ENCODE data around the gene ANKRD40CL.

ANKRD40CL gene

DNA sequence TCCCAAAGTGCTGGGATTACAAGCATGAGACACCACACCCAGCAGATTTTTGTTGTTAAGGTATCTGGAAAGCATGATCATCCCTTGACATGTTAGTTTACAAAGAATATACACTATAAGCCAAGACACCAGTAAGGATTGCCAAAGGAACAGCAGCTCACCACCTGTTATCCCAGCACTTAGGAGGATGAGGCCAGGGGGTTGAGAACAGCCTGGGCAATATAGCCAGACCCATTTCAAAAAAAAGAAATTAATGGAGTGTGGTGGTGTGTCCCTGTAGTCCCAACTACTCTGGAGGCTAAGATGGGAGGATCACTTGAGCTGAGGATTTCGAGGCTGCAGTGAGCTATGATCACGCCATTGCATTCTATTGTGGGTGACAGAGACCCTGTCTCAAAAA is 5.1 kb downstream of the ANKRD40CL start:
- no peak overlapping the region for H3K4me3 ChIP-seq (ENCODE audit: low read depth, low read length)
- TF ChIP-seq, protein P1, sequence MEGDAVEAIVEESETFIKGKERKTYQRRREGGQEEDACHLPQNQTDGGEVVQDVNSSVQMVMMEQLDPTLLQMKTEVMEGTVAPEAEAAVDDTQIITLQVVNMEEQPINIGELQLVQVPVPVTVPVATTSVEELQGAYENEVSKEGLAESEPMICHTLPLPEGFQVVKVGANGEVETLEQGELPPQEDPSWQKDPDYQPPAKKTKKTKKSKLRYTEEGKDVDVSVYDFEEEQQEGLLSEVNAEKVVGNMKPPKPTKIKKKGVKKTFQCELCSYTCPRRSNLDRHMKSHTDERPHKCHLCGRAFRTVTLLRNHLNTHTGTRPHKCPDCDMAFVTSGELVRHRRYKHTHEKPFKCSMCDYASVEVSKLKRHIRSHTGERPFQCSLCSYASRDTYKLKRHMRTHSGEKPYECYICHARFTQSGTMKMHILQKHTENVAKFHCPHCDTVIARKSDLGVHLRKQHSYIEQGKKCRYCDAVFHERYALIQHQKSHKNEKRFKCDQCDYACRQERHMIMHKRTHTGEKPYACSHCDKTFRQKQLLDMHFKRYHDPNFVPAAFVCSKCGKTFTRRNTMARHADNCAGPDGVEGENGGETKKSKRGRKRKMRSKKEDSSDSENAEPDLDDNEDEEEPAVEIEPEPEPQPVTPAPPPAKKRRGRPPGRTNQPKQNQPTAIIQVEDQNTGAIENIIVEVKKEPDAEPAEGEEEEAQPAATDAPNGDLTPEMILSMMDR (IDR thresholded peaks at IDR 0.05; ENCODE audit: low read depth, low read length): no peak

DNA sequence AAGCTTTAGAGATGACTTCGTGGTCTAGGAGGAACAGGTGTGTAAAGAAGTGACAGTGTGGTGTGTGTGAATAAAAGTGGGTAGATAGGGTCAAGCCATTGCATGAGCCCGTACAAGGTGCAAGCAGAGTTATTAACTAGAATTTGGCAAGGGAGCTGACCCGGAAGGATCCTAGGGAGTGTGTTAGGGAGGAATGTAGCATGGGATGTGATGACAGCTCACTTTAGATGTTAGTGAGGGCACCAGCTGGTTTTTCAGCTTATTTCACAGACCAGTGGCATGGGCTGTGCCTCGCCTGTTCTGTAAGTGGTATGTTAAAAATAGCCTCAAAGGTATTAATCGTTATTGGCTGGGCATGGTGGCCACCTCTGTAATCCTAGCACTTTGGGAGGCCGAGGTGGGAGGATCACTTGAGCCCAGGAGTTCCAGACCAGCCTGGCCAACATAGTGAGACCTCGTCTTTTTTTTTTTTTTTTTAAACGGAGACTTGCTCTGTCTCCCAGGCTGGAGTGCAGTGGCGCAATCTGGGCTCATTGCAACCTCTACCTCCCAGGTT is 8.3 kb downstream of the ANKRD40CL start:
- TF ChIP-seq, protein P1 (IDR thresholded peaks at IDR 0.05; ENCODE audit: low read depth, low read length): no peak
- H3K4me3 ChIP-seq (ENCODE audit: low read depth, low read length): no peak overlapping the region

DNA sequence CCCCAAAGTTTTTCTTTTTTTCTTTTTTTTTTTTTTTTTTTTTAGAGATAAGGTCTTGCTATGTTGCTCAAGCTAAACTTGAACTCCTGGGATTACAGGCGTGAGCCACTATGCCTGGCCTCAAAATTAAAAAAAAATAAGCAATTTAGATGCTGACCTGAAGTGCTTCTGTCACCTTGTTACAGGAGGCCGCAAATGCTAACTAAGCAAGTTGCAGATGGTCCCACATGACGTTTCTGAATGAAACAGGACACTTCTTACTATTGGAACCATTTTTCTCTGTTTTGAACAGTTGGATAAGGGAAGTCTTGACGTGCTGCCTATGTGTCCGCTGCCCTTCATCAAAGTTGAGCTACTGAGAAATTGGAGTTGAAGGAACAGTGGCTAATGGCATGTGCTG is 8.8 kb downstream of the ANKRD40CL start:
- TF ChIP-seq, protein P1 (IDR thresholded peaks at IDR 0.05; ENCODE audit: low read depth, low read length): no peak
- H3K4me3 ChIP-seq (ENCODE audit: low read depth, low read length): no peak overlapping the region

- H3K4me3 ChIP-seq (ENCODE audit: low read depth, low read length): no peak overlapping the region
- TF ChIP-seq, protein P1 (IDR thresholded peaks at IDR 0.05; ENCODE audit: low read depth, low read length): no peak
Measured at GRCh38 chr17:50754521-50754920, 12.8 kb downstream of the ANKRD40CL start.

DNA sequence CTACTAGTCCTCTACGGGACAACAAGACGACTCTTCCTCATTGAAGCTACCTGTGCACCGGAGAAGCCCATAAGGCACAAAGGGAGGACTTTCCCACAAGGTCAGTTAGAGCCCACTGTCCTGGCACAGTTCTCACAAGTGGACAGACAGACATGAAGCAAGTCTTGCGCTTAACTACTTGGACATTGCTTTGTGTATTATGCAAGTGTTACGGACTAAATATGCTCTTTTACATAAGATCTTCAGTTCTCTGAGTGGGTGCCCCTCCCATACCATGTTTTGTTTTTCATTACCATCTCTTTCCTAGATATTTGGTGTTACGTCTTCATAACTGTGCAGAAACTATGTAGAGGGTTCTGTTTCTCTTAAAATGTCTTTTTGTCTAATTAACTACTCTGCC is 18.1 kb downstream of the ANKRD40CL start:
- H3K4me3 ChIP-seq (ENCODE audit: low read depth, low read length): no peak overlapping the region
- TF ChIP-seq, protein P1 (IDR thresholded peaks at IDR 0.05; ENCODE audit: low read depth, low read length): no peak

DNA sequence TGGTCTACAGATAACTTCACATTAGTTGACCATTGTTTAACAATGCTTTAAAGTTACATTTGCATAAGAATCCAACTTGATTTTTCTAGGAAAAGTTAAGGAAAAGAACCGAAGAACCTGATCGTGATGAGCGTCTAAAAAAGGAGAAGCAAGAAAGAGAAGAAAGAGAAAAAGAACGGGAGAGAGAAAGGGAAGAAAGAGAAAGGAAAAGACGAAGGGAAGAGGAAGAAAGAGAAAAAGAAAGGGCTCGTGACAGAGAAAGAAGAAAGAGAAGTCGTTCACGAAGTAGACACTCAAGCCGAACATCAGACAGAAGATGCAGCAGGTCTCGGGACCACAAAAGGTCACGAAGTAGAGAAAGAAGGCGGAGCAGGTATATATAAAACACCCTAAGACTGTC is 21.7 kb downstream of the ANKRD40CL start:
- TF ChIP-seq, protein P1 (IDR thresholded peaks at IDR 0.05; ENCODE audit: low read depth, low read length): no peak

GRCh38 chr17:50739098-50739497 is 28.2 kb downstream of the ANKRD40CL start:
- TF ChIP-seq, protein P1 (IDR thresholded peaks at IDR 0.05; ENCODE audit: low read depth, low read length): no peak
- no peak overlapping the region for H3K4me3 ChIP-seq (ENCODE audit: low read depth, low read length)

More for the DNA sequence above, 21.7 kb downstream of the ANKRD40CL start:
- H3K4me3 ChIP-seq (ENCODE audit: low read depth, low read length): no peak overlapping the region

Measured in WI38 (cell line).